ENCODE data around the gene ELL3.

DNA sequence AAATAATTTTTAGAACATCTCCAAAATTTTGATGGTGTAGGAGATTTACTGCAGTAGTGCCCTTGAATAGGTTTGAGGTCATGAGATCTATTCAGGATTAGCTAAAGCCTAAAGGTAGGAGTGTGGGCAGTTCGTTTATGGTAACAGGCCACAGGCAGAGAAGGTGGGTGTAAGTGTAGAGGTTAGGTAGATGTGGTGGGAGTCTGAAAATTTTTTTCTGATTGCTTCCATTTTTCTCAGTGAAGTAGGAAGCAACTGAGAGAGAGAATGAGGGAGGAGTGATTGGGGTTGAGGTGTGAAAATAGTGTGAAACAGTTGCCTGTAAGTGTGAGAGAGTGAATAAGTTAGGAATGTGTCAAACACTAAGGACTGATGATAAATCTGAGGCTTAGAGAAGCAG lies 2.2 kb upstream of the ELL3 start:
- TF ChIP-seq, protein P1, sequence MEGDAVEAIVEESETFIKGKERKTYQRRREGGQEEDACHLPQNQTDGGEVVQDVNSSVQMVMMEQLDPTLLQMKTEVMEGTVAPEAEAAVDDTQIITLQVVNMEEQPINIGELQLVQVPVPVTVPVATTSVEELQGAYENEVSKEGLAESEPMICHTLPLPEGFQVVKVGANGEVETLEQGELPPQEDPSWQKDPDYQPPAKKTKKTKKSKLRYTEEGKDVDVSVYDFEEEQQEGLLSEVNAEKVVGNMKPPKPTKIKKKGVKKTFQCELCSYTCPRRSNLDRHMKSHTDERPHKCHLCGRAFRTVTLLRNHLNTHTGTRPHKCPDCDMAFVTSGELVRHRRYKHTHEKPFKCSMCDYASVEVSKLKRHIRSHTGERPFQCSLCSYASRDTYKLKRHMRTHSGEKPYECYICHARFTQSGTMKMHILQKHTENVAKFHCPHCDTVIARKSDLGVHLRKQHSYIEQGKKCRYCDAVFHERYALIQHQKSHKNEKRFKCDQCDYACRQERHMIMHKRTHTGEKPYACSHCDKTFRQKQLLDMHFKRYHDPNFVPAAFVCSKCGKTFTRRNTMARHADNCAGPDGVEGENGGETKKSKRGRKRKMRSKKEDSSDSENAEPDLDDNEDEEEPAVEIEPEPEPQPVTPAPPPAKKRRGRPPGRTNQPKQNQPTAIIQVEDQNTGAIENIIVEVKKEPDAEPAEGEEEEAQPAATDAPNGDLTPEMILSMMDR (IDR thresholded peaks at IDR 0.05; ENCODE audit: insufficient read depth, low read depth, low read length) = no peak
- TF ChIP-seq EZH2 (IDR thresholded peaks at IDR 0.05; ENCODE audit: insufficient read depth, low read length) = no peak

Measured in astrocyte (in vitro differentiated cells and primary cell).